Measurements from ENCODE around the gene HOXC9.

Gene HOXC9

DNA sequence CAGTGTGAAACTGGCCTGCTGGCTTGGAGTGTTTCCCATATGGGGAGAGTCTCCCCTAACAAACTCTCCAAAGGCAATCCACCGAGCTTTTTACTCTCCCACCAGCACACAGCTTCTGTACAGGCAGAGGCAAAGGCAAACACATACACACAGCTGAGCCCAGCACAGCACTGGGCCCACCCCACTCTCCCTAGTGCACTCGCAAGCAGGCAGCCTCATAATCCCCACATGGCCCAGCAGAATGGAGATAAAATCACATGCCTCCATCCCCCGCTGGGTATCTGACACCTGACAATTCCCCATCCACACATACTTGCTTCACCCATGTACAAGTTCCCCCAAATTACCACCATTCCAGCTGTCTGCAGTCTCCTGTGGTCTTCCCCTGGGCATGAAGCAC lies 41.8 kb upstream of the HOXC9 start:
- Histone ChIP-seq H3K4me1 (ENCODE audit: insufficient read depth, insufficient read length) (peaks cover 10% of the 10 kb centered on the region), H3K27me3 (ENCODE audit: insufficient read depth, insufficient read length) (peaks cover 100% of the 10 kb centered on the region), H3K4me3 (ENCODE audit: insufficient read length, low read depth) (no peak overlapping the region), H3K36me3 (ENCODE audit: insufficient read depth, insufficient read length, low read length) (no peaks in the 10 kb centered on the region), H3K9ac (ENCODE audit: insufficient read length, low read depth) (no peak overlapping the region), H3K9me3 (ENCODE audit: insufficient read depth, low read length) (no peaks in the 10 kb centered on the region)
- TF ChIP-seq ZNF274 (IDR thresholded peaks at IDR 0.05; ENCODE audit: low read depth, low read length) (no peak), SUZ12 (IDR thresholded peaks at IDR 0.05; ENCODE audit: extremely low read depth, insufficient read depth, insufficient read length) (no peak), YY1 (IDR thresholded peaks at IDR 0.05; ENCODE audit: insufficient read depth, insufficient read length) (no peak)
- DNase-seq (ENCODE audit: low read depth, low spot score): no peak

DNA sequence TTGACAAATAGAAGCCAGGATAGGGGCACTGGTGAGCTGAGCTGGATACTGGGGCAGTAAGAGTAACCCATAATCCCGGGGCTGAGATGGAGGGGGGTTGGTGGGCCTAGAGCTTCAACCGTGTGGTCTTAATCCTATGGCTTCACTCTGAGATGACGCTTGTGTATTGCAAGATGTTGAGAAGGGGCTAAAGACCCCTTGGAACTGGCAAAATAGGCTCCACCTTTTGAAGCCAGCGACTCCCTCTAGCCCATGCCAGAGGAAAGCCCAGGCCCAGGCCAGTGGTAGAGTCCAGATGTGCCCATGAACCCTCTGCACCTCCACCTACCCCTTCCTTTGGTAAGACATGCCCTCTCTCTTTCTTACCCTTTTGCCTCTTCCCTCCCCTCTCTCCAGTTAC lies 40.6 kb upstream of the HOXC9 start:
- Histone ChIP-seq H3K36me3 (ENCODE audit: insufficient read depth, insufficient read length, low read length) (no peaks in the 10 kb centered on the region), H3K27me3 (ENCODE audit: insufficient read depth, insufficient read length) (peaks cover 100% of the 10 kb centered on the region)

DNA sequence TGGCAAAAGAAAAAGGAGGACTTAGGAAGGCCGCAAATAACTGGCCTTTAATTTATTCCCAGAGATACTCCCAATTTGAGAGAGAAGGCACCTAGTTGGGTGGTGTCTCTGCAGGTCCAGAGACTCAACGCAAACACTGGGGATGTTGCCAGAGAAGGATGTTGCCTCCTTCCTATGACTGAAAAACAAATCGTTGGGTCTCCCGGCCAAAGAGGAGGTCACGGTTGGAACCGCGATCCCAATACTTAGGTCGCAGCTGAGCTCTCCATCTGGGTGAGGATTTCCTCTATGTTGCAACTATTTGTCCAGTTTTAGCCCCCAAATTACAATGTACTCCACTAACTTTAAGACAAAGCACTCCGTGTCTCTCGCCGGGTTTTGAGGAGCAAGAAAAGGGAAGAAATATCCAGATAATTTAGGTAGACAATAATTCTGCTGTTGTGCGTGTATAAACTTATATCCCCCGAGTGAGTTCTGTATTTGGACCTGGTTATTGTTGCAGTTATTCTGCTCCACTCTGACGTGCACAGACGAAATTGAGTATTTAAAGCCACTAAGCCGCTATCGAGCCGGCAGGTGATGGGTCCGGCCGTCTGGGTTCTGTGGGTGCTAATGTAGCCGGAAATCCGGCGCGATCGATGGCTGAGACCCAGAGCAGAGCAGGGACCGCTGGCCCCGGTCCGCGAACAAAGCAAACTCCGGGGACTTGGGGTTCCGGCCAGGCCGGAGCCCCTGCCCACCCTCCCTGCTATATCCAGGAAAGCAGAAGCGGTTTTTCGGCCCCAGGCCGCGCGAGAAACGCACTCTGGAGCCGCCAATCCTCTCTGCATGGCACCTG lies 39.6 kb upstream of the HOXC9 start:
- Histone ChIP-seq H3K9ac (ENCODE audit: insufficient read length, low read depth) (no peak overlapping the region), H3K36me3 (ENCODE audit: insufficient read depth, insufficient read length, low read length) (no peaks in the 10 kb centered on the region), H3K27me3 (ENCODE audit: insufficient read depth, insufficient read length) (peaks cover 100% of the 10 kb centered on the region), H3K4me1 (ENCODE audit: insufficient read depth, insufficient read length) (no peaks in the 10 kb centered on the region), H3K9me3 (ENCODE audit: insufficient read depth, low read length) (no peaks in the 10 kb centered on the region), H3K4me3 (ENCODE audit: insufficient read length, low read depth) (no peak overlapping the region)
- TF ChIP-seq ZNF274 (IDR thresholded peaks at IDR 0.05; ENCODE audit: low read depth, low read length) (no peak), YY1 (IDR thresholded peaks at IDR 0.05; ENCODE audit: insufficient read depth, insufficient read length) (no peak), SUZ12 (IDR thresholded peaks at IDR 0.05; ENCODE audit: extremely low read depth, insufficient read depth, insufficient read length) (no peak)
- no peak for DNase-seq (ENCODE audit: low read depth, low spot score)

More for the DNA sequence above, 40.6 kb upstream of the HOXC9 start:
- no peak for DNase-seq (ENCODE audit: low read depth, low spot score)
- H3K9me3 ChIP-seq (ENCODE audit: insufficient read depth, low read length): no peaks in the 10 kb centered on the region
- no peak overlapping the region for H3K4me3 ChIP-seq (ENCODE audit: insufficient read length, low read depth)
- H3K4me1 ChIP-seq (ENCODE audit: insufficient read depth, insufficient read length): peaks cover 4% of the 10 kb centered on the region
- no peak overlapping the region for H3K9ac ChIP-seq (ENCODE audit: insufficient read length, low read depth)
- TF ChIP-seq SUZ12 (IDR thresholded peaks at IDR 0.05; ENCODE audit: extremely low read depth, insufficient read depth, insufficient read length) (no peak), ZNF274 (IDR thresholded peaks at IDR 0.05; ENCODE audit: low read depth, low read length) (no peak), YY1 (IDR thresholded peaks at IDR 0.05; ENCODE audit: insufficient read depth, insufficient read length) (no peak)

DNA sequence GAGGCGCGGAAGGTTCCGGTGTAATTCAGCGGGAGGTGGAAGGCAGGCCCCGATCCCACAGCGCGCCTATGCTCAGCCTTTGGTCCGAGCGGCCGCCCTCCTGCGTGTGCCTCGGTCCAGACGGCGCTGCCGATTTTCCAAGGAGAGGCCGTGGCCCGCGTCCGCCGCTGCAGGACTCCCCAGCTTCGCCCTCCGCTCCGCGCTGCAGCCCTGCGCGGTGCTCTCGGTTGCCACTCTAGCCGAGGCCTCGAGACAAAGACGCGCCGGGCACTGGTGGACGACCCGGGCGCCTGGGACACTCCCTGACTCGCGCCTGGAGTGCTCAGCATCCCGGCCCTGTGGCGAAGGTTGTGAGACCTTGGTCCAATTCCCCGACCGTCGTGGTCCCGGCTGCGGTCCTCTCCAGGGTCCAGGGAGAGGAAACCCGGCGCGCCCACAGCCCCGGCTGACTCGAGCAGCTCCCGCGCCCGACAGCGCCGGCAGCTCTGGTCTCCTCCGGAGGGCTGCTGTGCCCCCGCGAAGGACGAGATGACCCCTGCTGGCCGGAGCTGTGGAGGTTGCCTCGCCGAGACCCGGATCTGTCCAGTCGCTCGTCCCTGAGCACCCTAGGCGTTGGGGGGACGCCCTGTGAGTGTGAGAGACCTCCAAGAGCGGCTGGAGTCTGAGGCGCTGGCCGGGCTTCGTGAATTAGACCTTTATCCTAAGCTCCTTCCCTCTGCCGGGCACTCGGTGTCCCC lies 38.8 kb upstream of the HOXC9 start:
- TF ChIP-seq YY1 (IDR thresholded peaks at IDR 0.05; ENCODE audit: insufficient read depth, insufficient read length) (no peak), SUZ12 (IDR thresholded peaks at IDR 0.05; ENCODE audit: extremely low read depth, insufficient read depth, insufficient read length) (peak; percentile 99)
- Histone ChIP-seq H3K9me3 (ENCODE audit: insufficient read depth, low read length) (no peaks in the 10 kb centered on the region), H3K4me1 (ENCODE audit: insufficient read depth, insufficient read length) (no peaks in the 10 kb centered on the region), H3K27me3 (ENCODE audit: insufficient read depth, insufficient read length) (peaks cover 100% of the 10 kb centered on the region), H3K9ac (ENCODE audit: insufficient read length, low read depth) (peak overlapping the region; percentile 43), H3K36me3 (ENCODE audit: insufficient read depth, insufficient read length, low read length) (no peaks in the 10 kb centered on the region), H3K4me3 (ENCODE audit: insufficient read length, low read depth) (peak overlapping the region; percentile 17)
- DNase-seq (ENCODE audit: low read depth, low spot score): no peak

DNA sequence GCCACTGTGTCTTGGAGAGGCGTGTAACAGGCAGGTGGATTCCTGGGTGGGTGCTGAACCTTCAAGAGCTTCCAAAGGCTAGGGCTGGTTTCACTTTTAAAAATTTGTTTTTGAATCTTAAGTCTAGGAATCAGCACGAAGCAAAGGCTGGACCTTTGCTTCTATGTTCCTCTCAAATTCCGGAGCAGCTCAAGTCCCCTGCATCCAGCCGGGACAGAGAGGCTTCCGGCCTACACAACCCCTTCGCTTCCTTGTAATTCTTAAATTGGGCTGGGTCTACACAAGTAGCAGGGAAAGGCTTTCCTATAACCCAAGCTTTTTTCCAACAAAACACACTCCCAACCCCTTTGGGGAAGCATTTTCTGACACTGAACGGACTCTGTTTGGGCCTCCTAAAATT lies 37.0 kb upstream of the HOXC9 start:
- Histone ChIP-seq H3K4me1 (ENCODE audit: insufficient read depth, insufficient read length) (no peaks in the 10 kb centered on the region), H3K9ac (ENCODE audit: insufficient read length, low read depth) (no peak overlapping the region), H3K4me3 (ENCODE audit: insufficient read length, low read depth) (no peak overlapping the region), H3K27me3 (ENCODE audit: insufficient read depth, insufficient read length) (peaks cover 100% of the 10 kb centered on the region), H3K36me3 (ENCODE audit: insufficient read depth, insufficient read length, low read length) (no peaks in the 10 kb centered on the region), H3K9me3 (ENCODE audit: insufficient read depth, low read length) (no peaks in the 10 kb centered on the region)
- TF ChIP-seq ZNF274 (IDR thresholded peaks at IDR 0.05; ENCODE audit: low read depth, low read length) (no peak), SUZ12 (IDR thresholded peaks at IDR 0.05; ENCODE audit: extremely low read depth, insufficient read depth, insufficient read length) (peak; percentile 21)
- DNase-seq (ENCODE audit: low read depth, low spot score): no peak

DNA sequence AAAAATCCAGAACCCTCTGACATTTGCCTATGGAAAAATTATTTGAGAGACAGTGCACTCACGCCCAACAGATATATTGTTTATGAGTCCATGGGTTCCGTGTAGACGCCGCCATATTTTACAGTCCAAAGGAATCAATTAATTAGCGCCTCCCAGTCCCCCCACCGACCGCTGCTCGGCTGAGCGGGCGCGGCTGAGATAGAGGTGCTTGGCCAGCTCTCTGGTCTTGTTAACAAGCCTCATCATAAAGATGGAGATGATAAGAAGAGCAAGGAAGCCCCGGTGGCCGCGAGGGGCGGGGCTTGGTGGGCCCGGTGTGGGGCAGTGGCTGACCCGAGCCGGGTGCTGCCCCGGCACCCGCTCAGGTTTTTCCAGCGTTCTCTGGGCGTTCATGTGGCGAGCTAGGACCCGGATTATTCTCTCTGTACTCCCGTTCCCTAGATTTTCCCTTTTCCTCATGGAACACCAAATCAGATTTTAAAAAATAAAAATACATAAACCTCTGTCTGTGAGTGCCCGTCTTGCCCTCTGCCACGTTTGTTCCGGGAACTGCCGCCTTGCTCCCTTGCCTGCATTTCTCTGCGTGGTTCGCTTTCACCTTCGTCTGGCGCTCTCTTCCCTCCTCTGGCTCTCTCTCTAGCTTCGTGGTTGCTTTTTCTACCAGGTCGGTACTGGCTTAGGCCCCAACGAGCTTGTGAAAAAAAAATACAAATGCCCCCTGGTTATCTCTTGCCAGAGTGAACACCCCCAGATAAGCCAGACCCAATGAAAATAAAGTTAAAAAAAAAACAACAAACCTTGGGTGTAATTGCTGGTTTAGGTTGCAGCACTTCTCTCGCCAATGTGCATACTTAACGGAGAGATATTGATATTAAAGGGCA lies 36.3 kb upstream of the HOXC9 start:
- no peak overlapping the region for H3K9ac ChIP-seq (ENCODE audit: insufficient read length, low read depth)
- H3K27me3 ChIP-seq (ENCODE audit: insufficient read depth, insufficient read length): peaks cover 100% of the 10 kb centered on the region

More for the DNA sequence above, 36.3 kb upstream of the HOXC9 start:
- no peak overlapping the region for H3K4me3 ChIP-seq (ENCODE audit: insufficient read length, low read depth)
- no peak for TF ChIP-seq ZNF274 (IDR thresholded peaks at IDR 0.05; ENCODE audit: low read depth, low read length)
- no peak for TF ChIP-seq YY1 (IDR thresholded peaks at IDR 0.05; ENCODE audit: insufficient read depth, insufficient read length)
- peak; percentile 5 for TF ChIP-seq SUZ12 (IDR thresholded peaks at IDR 0.05; ENCODE audit: extremely low read depth, insufficient read depth, insufficient read length)
- DNase-seq (ENCODE audit: low read depth, low spot score): no peak
- H3K36me3 ChIP-seq (ENCODE audit: insufficient read depth, insufficient read length, low read length): no peaks in the 10 kb centered on the region
- H3K4me1 ChIP-seq (ENCODE audit: insufficient read depth, insufficient read length): no peaks in the 10 kb centered on the region
- H3K9me3 ChIP-seq (ENCODE audit: insufficient read depth, low read length): no peaks in the 10 kb centered on the region
